Fibroblast of pulmonary artery (primary cell): ENCODE measurements around the gene HIVEP3.

Experiments
- DNase-seq: peaks from one replicate; pipeline ENCODE4 v3.0.0-alpha.2; 2010; ENCODE audit warnings: low read depth
- H3K4me3 ChIP-seq: replicated peaks from 2 replicates; pipeline ENCODE4 v1.5.1; 2011; ENCODE audit warnings: low read depth, mild to moderate bottlenecking, control low read depth, low read length, moderate library complexity
- TF ChIP-seq, protein P1 (sequence below): IDR thresholded peaks from 2 replicates; pipeline ENCODE4 v1.5.1; 2011; ENCODE audit warnings: mild to moderate bottlenecking, control low read depth, low read length, inconsistent platforms; ENCODE audit errors: missing control alignments

The HIVEP3 gene

DNA sequence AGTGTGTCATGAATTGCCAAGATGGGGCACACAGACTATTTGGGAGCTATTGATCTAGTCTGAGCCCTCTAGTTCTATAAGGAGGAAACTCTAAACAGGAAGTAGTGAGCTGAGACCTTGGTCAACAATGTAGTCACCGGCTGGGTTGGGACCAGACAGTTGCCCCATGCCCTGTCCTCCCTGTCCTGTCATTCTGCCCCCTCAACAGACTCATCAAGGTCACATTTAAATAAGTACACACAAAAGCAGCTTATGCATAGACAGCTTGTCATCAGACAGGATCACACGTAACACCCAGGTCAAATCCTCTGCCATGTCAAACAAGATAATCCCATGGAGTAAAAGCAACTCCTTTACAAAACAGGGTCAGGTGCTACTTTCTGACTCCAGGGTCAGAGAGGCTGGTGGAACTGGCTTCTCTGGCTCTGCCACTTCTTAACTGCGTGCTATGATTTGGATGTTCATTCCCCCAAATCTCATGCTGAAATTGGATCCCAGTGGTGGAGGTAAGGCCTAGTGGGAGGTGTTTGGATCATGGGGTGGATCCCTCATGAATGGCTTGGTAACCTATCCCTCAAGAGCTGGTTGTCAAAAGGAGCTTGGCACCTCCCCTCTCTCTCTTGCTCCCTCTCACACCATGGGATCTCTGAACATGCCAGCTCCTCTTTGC, 128.9 kb downstream of the HIVEP3 start:
- no peak overlapping the region for H3K4me3 ChIP-seq

DNA sequence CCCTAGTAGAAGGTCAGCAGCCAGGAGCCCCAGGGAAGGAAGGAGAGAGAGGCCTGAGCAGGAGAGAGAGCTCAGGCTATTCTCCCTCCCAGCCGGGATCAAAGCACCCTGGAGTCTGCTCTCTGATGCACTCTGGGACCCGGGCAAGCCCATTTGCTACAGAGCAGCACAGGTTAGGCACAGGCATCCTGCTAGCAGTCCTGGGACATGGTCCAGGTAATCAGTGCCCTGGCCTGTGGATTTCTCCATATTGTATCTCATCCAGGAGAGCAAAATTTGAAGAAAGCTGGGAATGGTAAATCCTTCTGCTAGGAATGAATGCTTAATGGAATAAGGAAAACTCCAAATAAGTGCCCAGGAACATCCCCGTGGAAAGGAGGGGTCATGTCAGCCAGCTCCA, 130.3 kb downstream of the HIVEP3 start:
- TF ChIP-seq, protein P1, sequence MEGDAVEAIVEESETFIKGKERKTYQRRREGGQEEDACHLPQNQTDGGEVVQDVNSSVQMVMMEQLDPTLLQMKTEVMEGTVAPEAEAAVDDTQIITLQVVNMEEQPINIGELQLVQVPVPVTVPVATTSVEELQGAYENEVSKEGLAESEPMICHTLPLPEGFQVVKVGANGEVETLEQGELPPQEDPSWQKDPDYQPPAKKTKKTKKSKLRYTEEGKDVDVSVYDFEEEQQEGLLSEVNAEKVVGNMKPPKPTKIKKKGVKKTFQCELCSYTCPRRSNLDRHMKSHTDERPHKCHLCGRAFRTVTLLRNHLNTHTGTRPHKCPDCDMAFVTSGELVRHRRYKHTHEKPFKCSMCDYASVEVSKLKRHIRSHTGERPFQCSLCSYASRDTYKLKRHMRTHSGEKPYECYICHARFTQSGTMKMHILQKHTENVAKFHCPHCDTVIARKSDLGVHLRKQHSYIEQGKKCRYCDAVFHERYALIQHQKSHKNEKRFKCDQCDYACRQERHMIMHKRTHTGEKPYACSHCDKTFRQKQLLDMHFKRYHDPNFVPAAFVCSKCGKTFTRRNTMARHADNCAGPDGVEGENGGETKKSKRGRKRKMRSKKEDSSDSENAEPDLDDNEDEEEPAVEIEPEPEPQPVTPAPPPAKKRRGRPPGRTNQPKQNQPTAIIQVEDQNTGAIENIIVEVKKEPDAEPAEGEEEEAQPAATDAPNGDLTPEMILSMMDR: no peak
- no peak overlapping the region for H3K4me3 ChIP-seq
- DNase-seq: no peak

More for the DNA sequence above, 128.9 kb downstream of the HIVEP3 start:
- TF ChIP-seq, protein P1: no peak
- DNase-seq: no peak

DNA sequence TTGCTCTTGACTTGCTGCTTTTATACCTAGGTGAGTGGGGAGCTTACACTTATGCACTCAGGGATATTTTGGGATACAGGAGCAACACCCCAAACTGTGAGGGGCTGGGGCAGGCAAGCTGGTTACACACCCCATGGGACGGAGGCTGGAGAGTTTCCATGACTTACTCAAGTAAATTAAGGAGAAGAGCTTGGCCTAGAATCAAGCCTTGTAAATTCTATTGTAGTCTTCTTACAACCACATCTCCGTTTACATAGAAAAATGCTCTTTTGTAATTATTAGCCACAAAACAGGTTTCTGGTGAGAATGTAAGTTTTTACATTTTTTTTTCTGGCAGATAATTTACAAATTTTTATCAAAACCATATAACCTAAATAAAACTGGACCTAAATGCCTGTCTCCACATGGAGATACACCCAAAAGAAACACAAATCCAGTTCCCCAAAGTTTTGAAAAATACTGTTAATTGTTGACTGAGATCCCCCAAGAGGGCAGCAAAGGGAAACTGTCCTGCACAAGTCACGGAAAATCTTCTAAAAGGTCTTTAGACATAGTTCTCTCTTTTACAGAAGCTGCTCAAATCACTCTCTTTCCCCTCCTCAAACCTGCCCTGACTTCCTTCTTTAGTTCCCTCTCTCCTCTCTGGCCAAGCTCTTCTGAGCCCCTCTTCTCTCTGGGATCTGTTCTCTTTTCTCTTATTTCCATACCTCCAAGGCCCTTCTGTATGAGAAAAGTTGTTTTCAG, 134.0 kb downstream of the HIVEP3 start:
- no peak for DNase-seq
- TF ChIP-seq, protein P1: no peak
- no peak overlapping the region for H3K4me3 ChIP-seq

DNA sequence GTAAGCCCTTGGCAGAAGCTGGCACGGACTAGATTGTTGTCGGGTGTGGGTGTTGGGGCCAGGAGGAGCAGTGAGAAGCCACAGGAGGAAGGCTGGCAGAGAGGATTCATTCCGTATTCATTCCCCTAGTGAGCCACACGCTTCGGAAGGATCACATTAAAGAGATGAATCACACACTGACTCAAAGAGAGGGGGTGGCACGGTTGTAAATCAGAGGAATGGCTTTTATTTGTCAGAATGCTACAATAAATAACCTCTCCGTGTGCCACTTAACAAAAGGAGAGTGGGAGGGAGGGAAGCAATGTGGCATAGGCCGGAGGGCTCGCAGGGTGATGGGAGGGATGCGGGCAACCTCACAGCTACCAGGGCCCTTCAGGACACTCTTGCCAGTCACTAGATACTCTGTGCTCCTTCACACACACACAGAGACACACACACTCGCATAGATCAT, 135.5 kb downstream of the HIVEP3 start:
- H3K4me3 ChIP-seq: no peak overlapping the region
- peak; percentile 56 for DNase-seq
- TF ChIP-seq, protein P1: no peak

DNA sequence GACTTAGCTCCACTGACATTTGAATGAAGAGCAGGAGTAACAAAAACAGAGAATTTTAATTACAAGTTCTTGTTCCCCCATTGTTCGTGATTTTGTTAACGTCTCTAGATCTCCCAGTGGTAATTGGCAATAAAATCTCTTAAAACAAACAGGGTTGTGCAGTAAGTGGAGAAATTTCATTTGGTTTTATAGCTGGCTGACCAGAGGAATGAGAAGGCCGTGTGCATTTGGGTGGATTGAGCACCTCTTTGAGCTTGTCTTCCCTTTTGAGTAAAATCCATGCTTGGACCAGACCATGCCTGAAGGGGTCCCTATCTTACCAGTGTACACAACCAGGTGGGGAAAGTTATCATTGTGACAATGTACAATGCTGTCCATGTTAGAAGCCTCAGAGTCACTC, 137.8 kb downstream of the HIVEP3 start:
- DNase-seq: no peak
- TF ChIP-seq, protein P1: no peak
- no peak overlapping the region for H3K4me3 ChIP-seq

DNA sequence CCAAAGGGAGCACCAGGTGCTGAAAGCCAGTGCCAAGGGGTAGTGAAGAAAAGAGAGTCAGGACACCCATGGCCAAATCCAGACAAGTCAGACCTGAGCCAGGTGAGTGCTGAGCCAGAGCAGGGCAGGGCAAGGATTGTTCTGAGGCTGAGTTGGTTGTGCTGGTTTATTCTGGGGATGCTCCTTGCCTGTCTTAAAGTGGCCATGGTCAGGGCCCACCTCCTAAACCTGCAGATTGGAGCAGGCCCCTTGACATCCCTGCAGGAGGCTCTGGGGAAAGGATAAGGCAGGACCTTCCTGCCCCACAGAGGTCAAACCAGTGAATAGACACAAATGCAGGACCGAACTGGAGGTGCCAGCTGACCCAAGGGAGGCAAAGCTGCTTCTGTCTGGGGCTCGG, 138.4 kb downstream of the HIVEP3 start:
- TF ChIP-seq, protein P1: no peak

More for the DNA sequence above, 138.4 kb downstream of the HIVEP3 start:
- no peak overlapping the region for H3K4me3 ChIP-seq
- DNase-seq: no peak
